H1 (cell line): Measurements from ENCODE around the gene ELANE. TPM values are rescaled to one million over a fixed set of nuclear protein-coding genes. Genes with fewer than 3 reads are reported as not detected.

Experiments
- CTCF ChIA-PET: fragments of 300-600 bp; sonication (Branson Sonifier 250); formaldehyde crosslinking; loops from one replicate; lab custom pipeline; 2021; ENCODE audit not compliant: partially characterized antibody; lab: Charles Lee
- POLR2A ChIA-PET: fragments of 300-600 bp; sonication (Branson Sonifier 250); formaldehyde crosslinking; loops from one replicate; lab custom pipeline; 2021; ENCODE audit warnings: inconsistent platforms; ENCODE audit not compliant: partially characterized antibody; lab: Charles Lee
- DNase-seq, 2 experiments: peaks; one replicate each; pipeline versions ENCODE4 v3.0.0 to v3.0.0-alpha.2; 2010 to 2022; ENCODE audit warnings: low spot score in 2 of 2, low read depth in 1 of 2, mixed read lengths in 1 of 2
- FAIRE-seq: peaks from 2 replicates; lab custom pipeline; 2011; peaks lifted over from hg19 to GRCh38; lab: Jason Lieb, UNC
- H2AFZ ChIP-seq: 2 replicates; pipeline ENCODE4 v1.8.1; 2012; ENCODE audit warnings: low read length, inconsistent platforms
- H2AK5ac ChIP-seq: 2 replicates; pipeline ENCODE4 v1.6.1; 2013; ENCODE audit warnings: low read depth, low read length
- H2BK120ac ChIP-seq: replicated peaks from 2 replicates; pipeline ENCODE3; 2013; ENCODE audit warnings: low read depth, low read length, inconsistent platforms
- H2BK12ac ChIP-seq: 2 replicates; pipeline ENCODE4 v1.6.1; 2013; ENCODE audit warnings: low read depth, low read length
- H2BK15ac ChIP-seq: 2 replicates; pipeline ENCODE4 v1.6.1; 2013; ENCODE audit warnings: low read length
- H2BK20ac ChIP-seq: 2 replicates; pipeline ENCODE4 v1.6.1; 2013; ENCODE audit warnings: low read length
- H2BK5ac ChIP-seq: 2 replicates; pipeline ENCODE4 v1.6.1; 2013; ENCODE audit warnings: low read depth, low read length
- H3K14ac ChIP-seq: 2 replicates; pipeline ENCODE4 v1.6.1; 2013; ENCODE audit warnings: inconsistent platforms; ENCODE audit not compliant: insufficient read length
- H3K18ac ChIP-seq: 2 replicates; pipeline ENCODE4 v1.6.1; 2013; ENCODE audit warnings: low read length; ENCODE audit errors: extremely low read depth
- H3K23ac ChIP-seq: 2 replicates; pipeline ENCODE4 v1.6.1; 2013; ENCODE audit warnings: inconsistent platforms; ENCODE audit not compliant: insufficient read length
- H3K23me2 ChIP-seq: 2 replicates; pipeline ENCODE4 v1.6.1; 2013; ENCODE audit warnings: low read depth, low read length
- H3K27ac ChIP-seq: 2 replicates; pipeline ENCODE4 v1.6.1; 2011; ENCODE audit warnings: low read depth, low read length, inconsistent platforms
- H3K27me3 ChIP-seq, 4 experiments: replicated peaks in 1 of 4; 1 replicate in 1 of 4; 2 replicates in 3 of 4; pipeline versions ENCODE4 v1.6.1 to v1.8.1; 2011 to 2013; ENCODE audit warnings: low read length in 3 of 4, mild to moderate bottlenecking in 3 of 4, inconsistent platforms in 2 of 4, mixed read lengths in 2 of 4, moderate library complexity in 1 of 4; ENCODE audit not compliant: control insufficient read depth in 3 of 4, insufficient read depth in 3 of 4; ENCODE audit errors: extremely low read depth in 1 of 4
- H3K36me3 ChIP-seq, 4 experiments: 2 replicates each; pipeline versions ENCODE4 v1.6.1 to v1.8.1; 2011 to 2013; ENCODE audit warnings: mild to moderate bottlenecking in 4 of 4, low read length in 3 of 4, moderate library complexity in 2 of 4, control low read depth in 1 of 4, inconsistent platforms in 1 of 4; ENCODE audit not compliant: insufficient read depth in 4 of 4, control insufficient read depth in 2 of 4
- H3K4ac ChIP-seq: replicated peaks from 2 replicates; pipeline ENCODE3; 2013; ENCODE audit warnings: low read length, low read depth, mixed read lengths, inconsistent platforms; ENCODE audit not compliant: insufficient read length
- H3K4me1 ChIP-seq, 4 experiments: replicated peaks in 1 of 4; 1 replicate in 1 of 4; 2 replicates in 3 of 4; pipeline versions ENCODE4 v1.6.1 to v1.8.1; 2011 to 2013; ENCODE audit warnings: low read length in 3 of 4, inconsistent platforms in 2 of 4, mixed read lengths in 1 of 4; ENCODE audit not compliant: insufficient read depth in 4 of 4, control insufficient read depth in 3 of 4
- H3K4me2 ChIP-seq, 2 experiments: 2 replicates each; pipeline versions ENCODE4 v1.6.1 to v1.8.1; 2011 to 2013; ENCODE audit warnings: low read depth in 2 of 2, low read length in 2 of 2, control low read depth in 1 of 2, inconsistent platforms in 1 of 2, mild to moderate bottlenecking in 1 of 2; ENCODE audit not compliant: insufficient read depth in 1 of 2
- H3K4me3 ChIP-seq, 4 experiments: fragments of 200-600, 300-600 bp in 1 of 4; sonication (generic), shearing (Covaris generic), sonication (Bioruptor Twin) in 1 of 4; 2 replicates each; pipeline versions ENCODE4 v1.5.1 to v1.8.1; 2011 to 2016; ENCODE audit warnings: low read length in 4 of 4, low read depth in 3 of 4, control low read depth in 2 of 4, inconsistent platforms in 2 of 4, mild to moderate bottlenecking in 2 of 4, mixed read lengths in 1 of 4, moderate library complexity in 1 of 4; ENCODE audit not compliant: insufficient read depth in 2 of 4; ENCODE audit errors: extremely low read depth in 1 of 4
- H3K56ac ChIP-seq: replicated peaks from 2 replicates; pipeline ENCODE3; 2013; ENCODE audit warnings: low read depth, mild to moderate bottlenecking, mixed read lengths, low read length, inconsistent platforms; ENCODE audit not compliant: insufficient read length
- H3K79me1 ChIP-seq: 2 replicates; pipeline ENCODE4 v1.6.1; 2013; ENCODE audit warnings: low read depth, low read length, control low read depth
- H3K79me2 ChIP-seq, 2 experiments: 2 replicates each; pipeline versions ENCODE4 v1.6.1 to v1.8.1; 2012 to 2013; ENCODE audit warnings: low read length in 2 of 2, mild to moderate bottlenecking in 2 of 2, inconsistent platforms in 1 of 2; ENCODE audit not compliant: insufficient read depth in 2 of 2, control insufficient read depth in 1 of 2
- H3K9ac ChIP-seq, 4 experiments: replicated peaks in 1 of 4; 1 replicate in 1 of 4; 2 replicates in 3 of 4; pipeline versions ENCODE4 v1.6.1 to v1.8.1; 2011 to 2013; ENCODE audit warnings: low read depth in 3 of 4, low read length in 3 of 4, control low read depth in 2 of 4, mild to moderate bottlenecking in 2 of 4, moderate library complexity in 2 of 4, inconsistent platforms in 1 of 4; ENCODE audit errors: extremely low read depth in 1 of 4
- H3K9me3 ChIP-seq, 2 experiments: 2 replicates each; pipeline versions ENCODE4 v1.6.1 to v1.8.1; 2012 to 2013; ENCODE audit warnings: mild to moderate bottlenecking in 2 of 2, moderate library complexity in 2 of 2, control low read depth in 1 of 2, inconsistent platforms in 1 of 2, low read depth in 1 of 2, low read length in 1 of 2, mixed read lengths in 1 of 2; ENCODE audit not compliant: insufficient read depth in 2 of 2
- H4K20me1 ChIP-seq, 2 experiments: replicated peaks in 1 of 2; 2 replicates each; pipeline versions ENCODE3 to v1.8.1; 2011 to 2013; ENCODE audit warnings: inconsistent platforms in 2 of 2, low read length in 2 of 2, mild to moderate bottlenecking in 1 of 2; ENCODE audit not compliant: insufficient read depth in 2 of 2, control insufficient read depth in 1 of 2
- H4K5ac ChIP-seq: 2 replicates; pipeline ENCODE4 v1.6.1; 2013; ENCODE audit warnings: low read length, low read depth, mixed read lengths, inconsistent platforms; ENCODE audit not compliant: insufficient read length
- H4K8ac ChIP-seq: 2 replicates; pipeline ENCODE4 v1.8.0; 2013; ENCODE audit warnings: mild to moderate bottlenecking, moderate library complexity, low read length, inconsistent platforms; ENCODE audit not compliant: insufficient read depth; ENCODE audit errors: extremely low read depth
- H4K91ac ChIP-seq: replicated peaks from 2 replicates; pipeline ENCODE3; 2013; ENCODE audit warnings: low read length, mixed read lengths, inconsistent platforms; ENCODE audit not compliant: insufficient read length
- BACH1 ChIP-seq: IDR thresholded peaks from 2 replicates; pipeline ENCODE4 v1.6.1; 2012; ENCODE audit warnings: low read length, improper control_type of control experiment
- CHD1 ChIP-seq: IDR thresholded peaks from 2 replicates; pipeline ENCODE4 v1.6.1; 2012; ENCODE audit warnings: low read depth, low read length, improper control_type of control experiment
- CHD2 ChIP-seq: IDR thresholded peaks from 2 replicates; pipeline ENCODE4 v1.6.1; 2012; ENCODE audit warnings: low read length, improper control_type of control experiment
- CREB1 ChIP-seq: IDR thresholded peaks from 2 replicates; pipeline ENCODE4 v1.6.1; 2012; ENCODE audit warnings: inconsistent platforms
- KDM5A ChIP-seq: fragments of 200-600 bp; IDR thresholded peaks from 2 replicates; pipeline ENCODE4 v1.7.1; 2012; ENCODE audit warnings: mild to moderate bottlenecking, low read length, inconsistent platforms, mixed read lengths
- MAX ChIP-seq: IDR thresholded peaks from 2 replicates; pipeline ENCODE4 v1.6.1; 2012; ENCODE audit warnings: inconsistent platforms
- NANOG ChIP-seq: IDR thresholded peaks from 2 replicates; pipeline ENCODE4 v1.6.1; 2011; ENCODE audit warnings: low read length, low read depth, mild to moderate bottlenecking, inconsistent platforms; ENCODE audit not compliant: insufficient read depth, poor library complexity, severe bottlenecking
- PHF8 ChIP-seq: fragments of 200-600 bp; sonication (generic); conservative IDR thresholded peaks from 2 replicates; pipeline ENCODE4 v1.7.1; 2012; ENCODE audit warnings: low read depth, mild to moderate bottlenecking, inconsistent platforms, low read length, moderate library complexity
- POLR2A ChIP-seq, 2 experiments: IDR thresholded peaks; 1 replicate in 1 of 2; 2 replicates in 1 of 2; pipeline ENCODE4 v1.6.1; 2011; ENCODE audit warnings: low read depth in 2 of 2, low read length in 2 of 2, mild to moderate bottlenecking in 2 of 2; ENCODE audit errors: control extremely low read depth in 1 of 2
- SP2 ChIP-seq: IDR thresholded peaks from 2 replicates; pipeline ENCODE4 v1.6.1; 2012; ENCODE audit warnings: mild to moderate bottlenecking, low read length, inconsistent platforms
- SP4 ChIP-seq: IDR thresholded peaks from 2 replicates; pipeline ENCODE4 v1.6.1; 2012; ENCODE audit warnings: low read length, inconsistent platforms
- SUZ12 ChIP-seq: fragments of 200-600 bp; sonication (generic); IDR thresholded peaks from 2 replicates; pipeline ENCODE4 v1.6.1; 2012; ENCODE audit warnings: mild to moderate bottlenecking, inconsistent platforms, low read length, moderate library complexity, mixed read lengths
- TEAD4 ChIP-seq: IDR thresholded peaks from 2 replicates; pipeline ENCODE4 v1.6.1; 2012; ENCODE audit warnings: low read depth, low read length, inconsistent platforms, mixed read lengths
- YY1 ChIP-seq: IDR thresholded peaks from 2 replicates; pipeline ENCODE4 v1.6.1; 2011; ENCODE audit warnings: low read depth, mild to moderate bottlenecking, low read length
- WGBS, 2 experiments: shearing (Covaris generic) in 1 of 2; methylation state at CpG; one replicate each; pipeline versions ENCODE4 v1.1.6 to v1.1.7; 2013 to 2015; ENCODE audit warnings: low lambda C conversion rate in 2 of 2, mixed read lengths in 2 of 2, inconsistent platforms in 1 of 2, low coverage in 1 of 2, missing lambda C conversion rate in 1 of 2; ENCODE audit not compliant: insufficient replicate concordance in 2 of 2, insufficient coverage in 1 of 2, insufficient read length in 1 of 2; ENCODE audit errors: extremely low coverage in 1 of 2, missing lambda C conversion rate in 1 of 2; 5-methylcytosine and 5-hydroxymethylcytosine counted together
- polyA plus RNA-seq, 7 experiments: library from polyadenylated mRNA; depleted of rRNA in 3 of 7; stranded (reverse) in 5 of 7; unstranded in 2 of 7; fragments of >200 nt in 5 of 7; fragments of 200-250 nt in 2 of 7; gene quantifications; 1 replicate in 5 of 7; 2 replicates in 1 of 7; 4 replicates in 1 of 7; pipeline versions ENCODE4 v1.2.1 to v1.2.3, GENCODE V29; 2011 to 2013; ENCODE audit warnings: missing spikeins in 2 of 7, mixed read lengths in 2 of 7
- total RNA-seq: library from RNA; stranded (reverse); fragmentation: NEBNext Ultra II Directional; extraction: Animal tissue kit (Norgen Biotek cat#: 25700); gene quantifications from 2 replicates; pipeline ENCODE4 v1.2.1, GENCODE V29; 2021

ELANE gene
- total and polyA plus RNA-seq, 2 of the 8 experiments (the other 6 are each of a cell fraction or from before 2014, with no cell fraction given): not detected

GRCh38 chr19:854549-854948 is 2.4 kb downstream of the ELANE start:
- H3K79me1 ChIP-seq: no peaks in the 10 kb centered on the region
- no peak overlapping the region for H2BK120ac ChIP-seq
- no peak overlapping the region for H3K56ac ChIP-seq
- no peak for DNase-seq
- H3K4me3 ChIP-seq: no peak overlapping the region
- no peak overlapping the region for H3K27ac ChIP-seq
- no peaks in the 10 kb centered on the region for H3K9me3 ChIP-seq
- no peak overlapping the region for H3K9ac ChIP-seq
- ChIA-PET POLR2A (interaction anchor here (0.9 kb wide), 1 partner anchor 41 kb away, joined by 4 read pairs; no protein-coding TSS in a partner anchor), CTCF (interaction anchor here (0.6 to 3.1 kb wide), 7 partner anchors 9 to 121 kb away, joined by 3 to 18 read pairs (median 5); no protein-coding TSS in a partner anchor)
- H2BK12ac ChIP-seq: no peak overlapping the region
- H2AFZ ChIP-seq: no peak overlapping the region
- no peaks in the 10 kb centered on the region for H3K23me2 ChIP-seq
- no peak for FAIRE-seq
- H3K27me3 ChIP-seq: peaks cover 0 to 8% (median under 1%) of the 10 kb centered on the region in 4 experiments; a peak in 3 of 7 replicates
- H4K91ac ChIP-seq: no peak overlapping the region
- no peak overlapping the region for H2AK5ac ChIP-seq
- no peak overlapping the region for H2BK20ac ChIP-seq
- no peak overlapping the region for H2BK5ac ChIP-seq
- H3K4me1 ChIP-seq: no peaks in the 10 kb centered on the region
- H3K14ac ChIP-seq: no peak overlapping the region
- H3K79me2 ChIP-seq: no peaks in the 10 kb centered on the region
- H4K5ac ChIP-seq: no peak overlapping the region
- no peaks in the 10 kb centered on the region for H3K36me3 ChIP-seq
- H3K23ac ChIP-seq: no peak overlapping the region
- H3K18ac ChIP-seq: no peak overlapping the region
- no peak overlapping the region; the same call in 1 of the 2 replicates for H4K8ac ChIP-seq
- H2BK15ac ChIP-seq: no peak overlapping the region
- 84% methylated on average over 6 of the region's 6 CpGs; no CpG with 5 or more reads in 1 of the 2 experiments for WGBS, 2 experiments
- peaks cover 0 to 3% of the 10 kb centered on the region in 2 experiments for H4K20me1 ChIP-seq
- H3K4me2 ChIP-seq: no peak overlapping the region
- no peak overlapping the region for H3K4ac ChIP-seq
- TF ChIP-seq CREB1 (no peak), BACH1 (no peak), KDM5A (no peak), SUZ12 (no peak), CHD1 (no peak), NANOG (no peak), PHF8 (no peak), TEAD4 (no peak), MAX (no peak), CHD2 (no peak), YY1 (no peak), SP2 (no peak), SP4 (no peak), POLR2A (IDR thresholded peaks at IDR 0.05; ENCODE audit: control extremely low read depth in 1 of 2, low read depth in 2 of 2, low read length in 2 of 2) (no peak)
